Lower leg skin (tissue), 3 donors: ENCODE measurements around the gene CXCR1.

Experiments used
- CTCF ChIP-seq, 3 donors: fragments of 450-650 bp; IDR thresholded peaks; one replicate each; pipeline ENCODE4 v1.5.1; 2016; ENCODE audit warnings: antibody characterized with exemption in 3 of 3, mild to moderate bottlenecking in 3 of 3, moderate library complexity in 2 of 3
- POLR2A ChIP-seq, 2 donors: fragments of 450-650 bp; IDR thresholded peaks; one replicate each; pipeline ENCODE4 v1.6.1; 2016 to 2017; ENCODE audit warnings: antibody characterized with exemption in 2 of 2, mild to moderate bottlenecking in 1 of 2, moderate library complexity in 1 of 2

- TF ChIP-seq CTCF (IDR thresholded peaks at IDR 0.05), result no peak
- no peak for TF ChIP-seq POLR2A (IDR thresholded peaks at IDR 0.05)
Observed at GRCh38 chr2:218169757-218170546, 3.2 kb upstream of the CXCR1 start.
